NCI-H524 treated with DMSO at 0.1 percent for 48 hours (cell line): Measurements from ENCODE around the gene ATXN10.
"Not testable (repeated sequence)": the region's sequence is repeated elsewhere in the genome, so short reads cannot be mapped to it uniquely, and the experiment has no call there.

ENCODE experiments used
- DNase-seq: peaks from one replicate; lab custom pipeline; 2025; lab: John Stamatoyannopoulos, UW

The ATXN10 gene

GRCh38 chr22:45644714-45645113, 26.9 kb upstream of the ATXN10 start:
- no peak for DNase-seq

- DNase-seq, result no peak
Observed at GRCh38 chr22:45645150-45645525, 26.5 kb upstream of the ATXN10 start.

- peak; percentile 2 for DNase-seq
Observed at GRCh38 chr22:45645526-45646414, 25.9 kb upstream of the ATXN10 start.

- DNase-seq, result no peak
Observed at GRCh38 chr22:45647532-45648225, 24.0 kb upstream of the ATXN10 start.

GRCh38 chr22:45648301-45649117, 23.1 kb upstream of the ATXN10 start:
- no peak for DNase-seq

GRCh38 chr22:45649809-45650208, 21.8 kb upstream of the ATXN10 start:
- DNase-seq, result no peak

- no peak for DNase-seq
Observed at GRCh38 chr22:45650721-45651120, 20.9 kb upstream of the ATXN10 start.

- DNase-seq, result no peak
Observed at GRCh38 chr22:45651931-45652528, 19.6 kb upstream of the ATXN10 start.

- peak; percentile 18 for DNase-seq
Observed at GRCh38 chr22:45656577-45656976, 15.1 kb upstream of the ATXN10 start.

- DNase-seq, result no peak
Observed at GRCh38 chr22:45657701-45658100, 13.9 kb upstream of the ATXN10 start.

GRCh38 chr22:45664136-45664646, 7.4 kb upstream of the ATXN10 start:
- no peak for DNase-seq

GRCh38 chr22:45667486-45667885, 4.1 kb upstream of the ATXN10 start:
- DNase-seq, result no peak

- not testable (repeated sequence) for DNase-seq
Observed at GRCh38 chr22:45670363-45670762, 1.3 kb upstream of the ATXN10 start.

GRCh38 chr22:45670981-45671782, 452 bp upstream of the ATXN10 start:
- no peak for DNase-seq

GRCh38 chr22:45672564-45673481, 1.2 kb downstream of the ATXN10 start:
- no peak for DNase-seq

- DNase-seq, result no peak
Observed at GRCh38 chr22:45673482-45674175, 2.0 kb downstream of the ATXN10 start.

- DNase-seq, result no peak
Observed at GRCh38 chr22:45676024-45676423, 4.4 kb downstream of the ATXN10 start.

GRCh38 chr22:45677063-45677462, 5.4 kb downstream of the ATXN10 start:
- DNase-seq, result no peak
